Sigmoid colon (tissue), 7 donors: ENCODE data around the gene PQBP1. TPM values are rescaled to one million over a fixed set of nuclear protein-coding genes. Genes with fewer than 3 reads are reported as not detected.
A peak's percentile ranks its signal among the peaks of the same experiment; 100 is the strongest.
"Not testable (repeated sequence)": the region's sequence is repeated elsewhere in the genome, so short reads cannot be mapped to it uniquely, and the experiment has no call there.

ENCODE experiments used
- DNase-seq: peaks from one replicate; pipeline ENCODE4 v3.0.0-alpha.2; 2019
- H3K27ac ChIP-seq, 4 donors: fragments of 200-600 bp; sonication (generic); one replicate each; pipeline ENCODE4 v1.5.1; 2016 to 2019; ENCODE audit warnings: mild to moderate bottlenecking in 1 of 4
- H3K27me3 ChIP-seq, 3 donors: fragments of 200-600 bp; sonication (generic); one replicate each; pipeline ENCODE4 v1.5.1; 2019; ENCODE audit warnings: mild to moderate bottlenecking in 1 of 3
- H3K36me3 ChIP-seq, 4 donors: fragments of 200-600 bp; sonication (generic); one replicate each; pipeline ENCODE4 v1.5.1; 2016 to 2019
- H3K4me1 ChIP-seq, 4 donors: fragments of 200-600 bp; sonication (generic); one replicate each; pipeline ENCODE4 v1.5.1; 2017 to 2019
- H3K4me3 ChIP-seq, 4 donors: fragments of 200-600 bp; sonication (generic); one replicate each; pipeline ENCODE4 v1.5.1; 2017 to 2019; ENCODE audit warnings: mild to moderate bottlenecking in 2 of 4, moderate library complexity in 1 of 4
- H3K9me3 ChIP-seq, 4 donors: fragments of 200-600 bp in 3 of 4; sonication (generic) in 3 of 4; one replicate each; pipeline versions ENCODE4 v1.5.1 to v1.6.1; 2013 to 2019
- CTCF ChIP-seq, 4 experiments: fragments of 450-650 bp in 3 of 4; fragments of 200-600 bp in 1 of 4; IDR thresholded peaks; one replicate each; pipeline ENCODE4 v1.5.1; 2016 to 2019; ENCODE audit warnings: antibody characterized with exemption in 4 of 4, mild to moderate bottlenecking in 3 of 4, moderate library complexity in 2 of 4
- EP300 ChIP-seq, 4 donors: sonication (generic); formaldehyde crosslinking; IDR thresholded peaks; one replicate each; pipeline ENCODE4 v1.6.1; 2017; ENCODE audit warnings: antibody characterized with exemption in 4 of 4
- POLR2A ChIP-seq, 2 donors: fragments of 450-650 bp; IDR thresholded peaks; one replicate each; pipeline ENCODE4 v1.6.1; 2016; ENCODE audit warnings: antibody characterized with exemption in 2 of 2, mild to moderate bottlenecking in 2 of 2, moderate library complexity in 2 of 2
- POLR2AphosphoS5 ChIP-seq, 4 donors: sonication (generic); formaldehyde crosslinking; IDR thresholded peaks; one replicate each; pipeline ENCODE4 v1.6.1; 2017; ENCODE audit warnings: antibody characterized with exemption in 4 of 4
- WGBS, 2 donors: extraction: QIAGEN DNeasy Blood & Tissue Kit; methylation state at CpG; one replicate each; pipeline ENCODE4 v1.1.7; 2013; 5-methylcytosine and 5-hydroxymethylcytosine counted together
- intact Hi-C: fragments of 100-400 bp; cut with DNase I; formaldehyde crosslinking; loops from one replicate; pipeline ENCODE4 v1.15.1; 2023
- polyA plus RNA-seq, 3 donors: library from polyadenylated mRNA; stranded (reverse); fragments of 200-250 nt; gene quantifications; one replicate each; pipeline ENCODE4 v1.2.3, GENCODE V29; 2013
- total RNA-seq, 4 donors: library from RNA; depleted of rRNA; stranded (reverse); fragments of >200 nt; gene quantifications; one replicate each; pipeline ENCODE4 v1.1.0, GENCODE V29; 2016
- donor health status: healthy with polysubstance abuse.
- donor health status: Bipolar disorder and iron deficiency.
- donor health status: healthy.

PQBP1 gene
- total and polyA plus RNA-seq, 7 donors, result 65.0 to 103 (median 83.1) TPM

- no peaks in the 10 kb centered on the region for H3K4me1 ChIP-seq
- no peaks in the 10 kb centered on the region for H3K9me3 ChIP-seq
- H3K27me3 ChIP-seq, result no peaks in the 10 kb centered on the region
- TF ChIP-seq POLR2A (IDR thresholded peaks at IDR 0.05) (no peak), EP300 (IDR thresholded peaks at IDR 0.05) (no peak), POLR2AphosphoS5 (IDR thresholded peaks at IDR 0.05) (no peak)
- no peak for DNase-seq
- WGBS, 2 donors, result 17 to 41% methylated on average over 4 of the region's 4 CpGs
- H3K4me3 ChIP-seq, result no peak overlapping the region
- intact Hi-C loops, result no loop called here
- no peak overlapping the region for H3K27ac ChIP-seq
- no peaks in the 10 kb centered on the region for H3K36me3 ChIP-seq
These were observed 33.5 kb upstream of the PQBP1 start for GRCh38 chrX:48864210-48864609.

- H3K27ac ChIP-seq, DNase-seq, H3K27me3 ChIP-seq, intact Hi-C loops, H3K4me1 ChIP-seq, H3K4me3 ChIP-seq, H3K9me3 ChIP-seq, H3K36me3 ChIP-seq: not testable (repeated sequence)
- 35 to 58% methylated on average over 1 of the region's 2 CpGs for WGBS, 2 donors
These were observed 25.7 kb upstream of the PQBP1 start for GRCh38 chrX:48872017-48872416.

GRCh38 chrX:48876944-48877343 is 20.8 kb upstream of the PQBP1 start:
- H3K27ac ChIP-seq, intact Hi-C loops: not testable (repeated sequence)
- WGBS, 2 donors, result 58 to 66% methylated on average over 3 to 4 of the region's 4 CpGs

DNA sequence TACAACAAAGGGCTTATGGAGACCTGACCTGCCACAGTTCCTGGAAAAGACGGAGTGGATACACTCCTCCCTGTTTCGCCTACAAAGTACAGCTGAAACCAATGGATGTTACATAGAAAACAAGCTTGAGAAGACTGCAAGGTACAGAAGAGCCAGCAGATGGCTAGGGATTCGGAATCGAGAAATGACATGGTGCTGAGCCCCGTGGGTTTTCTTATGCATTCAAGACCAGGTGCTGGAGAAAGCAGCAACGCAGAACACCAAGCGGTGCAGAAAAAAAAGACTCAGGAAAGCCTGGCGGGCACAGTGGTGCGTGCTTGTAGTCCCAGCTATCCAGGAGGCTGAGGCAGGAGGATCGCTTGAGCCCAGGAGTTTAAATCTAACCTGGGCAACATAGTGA is 14.0 kb upstream of the PQBP1 start:
- Histone ChIP-seq H3K36me3 (no peaks in the 10 kb centered on the region), H3K27me3 (no peaks in the 10 kb centered on the region), H3K4me3 (no peak overlapping the region), H3K4me1 (no peaks in the 10 kb centered on the region), H3K9me3 (no peaks in the 10 kb centered on the region), H3K27ac (no peak overlapping the region)
- intact Hi-C loops, result no loop called here
- WGBS, 2 donors, result 66 to 77% methylated on average over 10 of the region's 10 CpGs
- TF ChIP-seq EP300 (IDR thresholded peaks at IDR 0.05) (no peak), POLR2A (IDR thresholded peaks at IDR 0.05) (no peak), CTCF (IDR thresholded peaks at IDR 0.05) (no peak), POLR2AphosphoS5 (IDR thresholded peaks at IDR 0.05) (no peak)
- DNase-seq, result no peak

More at GRCh38 chrX:48876944-48877343, 20.8 kb upstream of the PQBP1 start:
- not testable (repeated sequence) for DNase-seq, H3K4me3 ChIP-seq, H3K36me3 ChIP-seq, H3K9me3 ChIP-seq, H3K4me1 ChIP-seq, H3K27me3 ChIP-seq

DNA sequence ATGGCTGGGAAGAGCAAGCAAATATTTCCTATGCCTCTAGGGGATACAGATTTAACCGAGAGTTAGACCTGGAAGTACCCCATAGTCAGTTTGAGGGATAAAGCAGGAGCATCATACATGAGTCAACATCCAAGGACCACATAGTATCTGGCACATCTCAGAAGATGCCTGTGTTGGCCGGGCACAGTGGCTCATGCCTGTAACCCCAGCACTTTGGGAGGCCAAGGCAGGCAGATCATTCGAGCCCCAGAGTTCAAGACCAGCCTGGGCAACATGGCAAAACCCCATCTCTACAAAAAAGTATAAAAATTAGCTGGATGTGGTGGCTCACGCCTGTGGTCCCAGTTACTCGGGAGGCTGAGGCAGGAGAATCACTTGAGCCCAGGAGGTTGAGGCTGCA is 11.1 kb upstream of the PQBP1 start:
- H3K36me3 ChIP-seq, intact Hi-C loops, H3K27me3 ChIP-seq, H3K4me1 ChIP-seq, DNase-seq, H3K9me3 ChIP-seq, H3K27ac ChIP-seq, H3K4me3 ChIP-seq: not testable (repeated sequence)
- 89 to 91% methylated on average over 5 of the region's 5 CpGs for WGBS, 2 donors

DNA sequence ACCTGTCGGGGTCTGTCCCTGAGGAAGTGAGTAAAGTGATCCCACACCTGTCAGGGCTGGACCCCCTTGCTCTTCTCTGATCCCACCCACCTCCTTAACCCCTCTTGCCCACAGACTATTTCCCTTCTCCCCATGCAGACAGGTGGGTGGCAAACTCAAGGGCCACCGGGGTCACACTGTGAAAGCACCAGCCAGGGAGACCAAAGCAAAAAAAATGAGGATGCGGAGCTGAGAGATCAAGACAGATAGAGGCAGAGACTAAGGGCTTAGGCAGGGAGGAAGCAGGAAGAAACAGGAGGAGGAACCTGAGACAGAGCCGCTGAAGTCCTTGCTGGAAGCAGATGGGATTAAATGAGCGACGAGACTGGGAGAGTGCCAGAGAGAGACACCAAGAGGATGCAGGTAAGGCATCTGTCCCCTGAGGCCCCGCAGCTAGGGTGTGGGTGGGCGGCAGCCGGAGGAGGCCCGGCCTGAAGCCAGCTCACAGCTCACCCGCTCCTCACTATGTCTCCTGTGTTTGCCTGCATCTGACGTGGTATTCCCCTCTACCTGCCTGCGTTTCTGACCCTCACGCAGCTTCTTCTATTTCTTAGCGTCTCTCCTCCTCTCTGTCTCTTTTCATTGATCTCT is 7.3 kb upstream of the PQBP1 start:
- 19 to 30% methylated on average over 15 of the region's 15 CpGs for WGBS, 2 donors
- H3K36me3 ChIP-seq, result peaks cover 0 to 11% (median 0%) of the 10 kb centered on the region in 4 donors
- TF ChIP-seq CTCF (IDR thresholded peaks at IDR 0.05) (no peak), EP300 (IDR thresholded peaks at IDR 0.05) (no peak), POLR2A (IDR thresholded peaks at IDR 0.05) (no peak), POLR2AphosphoS5 (IDR thresholded peaks at IDR 0.05) (no peak)
- peaks cover 0 to 12% (median 5%) of the 10 kb centered on the region in 4 donors for H3K4me1 ChIP-seq
- peak overlapping the region; percentile 80 to 85 (median 83) for H3K27ac ChIP-seq
- no peaks in the 10 kb centered on the region for H3K27me3 ChIP-seq
- DNase-seq, result no peak
- intact Hi-C loops, result loop anchor here (2.0 to 10.0 kb wide), 3 partner anchors 67 to 216 kb away; partner anchors contain the start of genes HDAC6 and OTUD5
- H3K9me3 ChIP-seq, result no peaks in the 10 kb centered on the region
- peak overlapping the region; percentile 63 to 67 (median 64) for H3K4me3 ChIP-seq

GRCh38 chrX:48890934-48891401 is 6.8 kb upstream of the PQBP1 start:
- Histone ChIP-seq H3K27ac (peak overlapping the region; percentile 80 to 85 (median 83)), H3K9me3 (no peaks in the 10 kb centered on the region), H3K4me3 (peak overlapping the region; percentile 63 to 67 (median 64)), H3K4me1 (peaks cover 0 to 12% (median 5%) of the 10 kb centered on the region in 4 donors), H3K27me3 (no peaks in the 10 kb centered on the region), H3K36me3 (peaks cover 0 to 11% (median 0%) of the 10 kb centered on the region in 4 donors)
- WGBS, 2 donors, result 0 to 1% methylated on average over 35 of the region's 35 CpGs
- intact Hi-C loops, result loop anchor here (2.0 to 10.0 kb wide), 3 partner anchors 66 to 216 kb away; partner anchors contain the start of genes HDAC6 and OTUD5
- no peak for TF ChIP-seq CTCF (IDR thresholded peaks at IDR 0.05)
- no peak for TF ChIP-seq EP300 (IDR thresholded peaks at IDR 0.05)
- no peak for TF ChIP-seq POLR2A (IDR thresholded peaks at IDR 0.05)
- no peak for TF ChIP-seq POLR2AphosphoS5 (IDR thresholded peaks at IDR 0.05)
- no peak for DNase-seq
